HG02938 (cell line): ENCODE data around the gene TERT.

Experiments
- ATAC-seq: cut with Tn5 transposase; IDR thresholded peaks from one replicate; pipeline ENCODE4 v1.9.1; 2021; ENCODE audit warnings: mild to moderate bottlenecking, moderate library complexity; ENCODE audit not compliant: unreplicated experiment

TERT gene

GRCh38 chr5:1319436-1320256 is 24.8 kb upstream of the TERT start:
- no peak for ATAC-seq

- no peak for ATAC-seq
These were observed 23.9 kb upstream of the TERT start for GRCh38 chr5:1318659-1319251.

GRCh38 chr5:1317921-1318565 is 23.2 kb upstream of the TERT start:
- ATAC-seq = no peak

GRCh38 chr5:1316588-1317340 is 21.9 kb upstream of the TERT start:
- ATAC-seq = no peak

- ATAC-seq = peak; percentile 50
These were observed 21.1 kb upstream of the TERT start for GRCh38 chr5:1315709-1316587.

GRCh38 chr5:1315018-1315708 is 20.3 kb upstream of the TERT start:
- peak; percentile 0 for ATAC-seq

- no peak for ATAC-seq
These were observed 19.7 kb upstream of the TERT start for GRCh38 chr5:1314564-1314982.

GRCh38 chr5:1312993-1313833 is 18.3 kb upstream of the TERT start:
- peak; percentile 65 for ATAC-seq

GRCh38 chr5:1312206-1312605 is 17.3 kb upstream of the TERT start:
- ATAC-seq = no peak

GRCh38 chr5:1311439-1312055 is 16.7 kb upstream of the TERT start:
- ATAC-seq = no peak

GRCh38 chr5:1310118-1310517 is 15.2 kb upstream of the TERT start:
- ATAC-seq = no peak

GRCh38 chr5:1304033-1304432 is 9.2 kb upstream of the TERT start:
- ATAC-seq = no peak

GRCh38 chr5:1302258-1302657 is 7.4 kb upstream of the TERT start:
- ATAC-seq = no peak

GRCh38 chr5:1300581-1301083 is 5.8 kb upstream of the TERT start:
- no peak for ATAC-seq

GRCh38 chr5:1299961-1300360 is 5.1 kb upstream of the TERT start:
- no peak for ATAC-seq

- no peak for ATAC-seq
These were observed 4.6 kb upstream of the TERT start for GRCh38 chr5:1299511-1299850.

- no peak for ATAC-seq
These were observed 4.0 kb upstream of the TERT start for GRCh38 chr5:1298723-1299510.
